HCT116 (cell line): ENCODE results near the gene RABL3. TPM values are rescaled to one million over a fixed set of nuclear protein-coding genes. Genes with fewer than 3 reads are reported as not detected.

Experiments used
- ATAC-seq: fragments of 200-7000 bp; cut with Tn5 transposase; 2 replicates; pipeline ENCODE4 v1.9.1; 2020; ENCODE audit warnings: mild to moderate bottlenecking, moderate library complexity
- BruUV-seq: library from RNA; stranded (reverse); fragments of 400-500 nt; replicated peaks from 2 replicates; lab custom pipeline; 2021; lab: Mats Ljungman, UMichigan
- CTCF ChIA-PET: fragments of 300-600 bp; sonication (Branson Sonifier 250); formaldehyde crosslinking; loops from one replicate; lab custom pipeline; 2021; ENCODE audit warnings: antibody characterized with exemption; lab: Charles Lee
- POLR2A ChIA-PET: fragments of 300-600, 350-600 bp; sonication (Branson Sonifier 250); formaldehyde crosslinking; loops from one replicate; lab custom pipeline; 2021; ENCODE audit warnings: antibody characterized with exemption; lab: Charles Lee
- RAD21 ChIA-PET, 2 experiments: fragments of 300-600 bp; sonication (Branson Sonifier 250); formaldehyde crosslinking; loops; one replicate each; lab custom pipeline; 2023; ENCODE audit warnings: low total read pairs in 2 of 2; ENCODE audit not compliant: uncharacterized antibody in 2 of 2, unreplicated experiment in 2 of 2, low non-redundant PET in 1 of 2; lab: Charles Lee
- DNase-seq: peaks from one replicate; pipeline ENCODE4 v3.0.0-alpha.2; 2010; ENCODE audit warnings: low read depth, low spot score
- H2AFZ ChIP-seq: fragments of 200-600 bp; shearing (Covaris generic), sonication (generic); 2 replicates; pipeline ENCODE4 v1.6.1; 2017; ENCODE audit warnings: low read depth, mixed run types, mixed read lengths, antibody characterized with exemption, low read length; ENCODE audit not compliant: poor library complexity, severe bottlenecking
- H3K27ac ChIP-seq: 2 replicates; pipeline ENCODE4 v1.5.1; 2012; ENCODE audit warnings: low read depth, low read length
- H3K27me3 ChIP-seq: fragments of 200-600 bp; sonication (generic); 2 replicates; pipeline ENCODE4 v1.6.1; 2016; ENCODE audit warnings: mixed run types, low read length, mixed read lengths; ENCODE audit not compliant: insufficient read depth
- H3K36me3 ChIP-seq, 2 experiments: fragments of 200-500 bp in 1 of 2; fragments of 200-600 bp in 1 of 2; sonication (Bioruptor generic) in 1 of 2; sonication (generic) in 1 of 2; 2 replicates each; pipeline versions ENCODE4 v1.5.1 to v1.6.1; 2014 to 2016; ENCODE audit warnings: low read length in 2 of 2, inconsistent platforms in 1 of 2, mixed read lengths in 1 of 2, mixed run types in 1 of 2; ENCODE audit not compliant: insufficient read depth in 2 of 2, control insufficient read depth in 1 of 2
- H3K4me1 ChIP-seq, 2 experiments: fragments of 200-600 bp in 1 of 2; sonication (generic) in 1 of 2; 2 replicates each; pipeline versions ENCODE4 v1.5.1 to v1.6.1; 2012 to 2017; ENCODE audit warnings: low read length in 2 of 2, inconsistent platforms in 1 of 2, mild to moderate bottlenecking in 1 of 2, mixed read lengths in 1 of 2, mixed run types in 1 of 2, moderate library complexity in 1 of 2; ENCODE audit not compliant: insufficient read depth in 2 of 2, control insufficient read depth in 1 of 2
- H3K4me2 ChIP-seq: fragments of 200-600 bp; sonication (generic); 2 replicates; pipeline ENCODE4 v1.6.1; 2017; ENCODE audit warnings: mixed run types, low read length, mixed read lengths
- H3K4me3 ChIP-seq, 2 experiments: fragments of 200-600 bp in 1 of 2; sonication (generic) in 1 of 2; replicated peaks in 1 of 2; 2 replicates each; pipeline ENCODE4 v1.5.1; 2011 to 2016; ENCODE audit warnings: low read length in 2 of 2, control low read depth in 1 of 2, low read depth in 1 of 2, mild to moderate bottlenecking in 1 of 2, mixed read lengths in 1 of 2, mixed run types in 1 of 2
- H3K79me2 ChIP-seq: fragments of 200-600 bp; sonication (generic); 2 replicates; pipeline ENCODE4 v1.6.1; 2017; ENCODE audit warnings: mild to moderate bottlenecking, mixed run types, low read length, moderate library complexity, mixed read lengths; ENCODE audit not compliant: insufficient read depth
- H3K9ac ChIP-seq: fragments of 200-600 bp; sonication (generic); 2 replicates; pipeline ENCODE4 v1.6.1; 2016; ENCODE audit warnings: low read length, mixed read lengths
- H3K9me2 ChIP-seq: fragments of 200-600 bp; sonication (generic), shearing (Covaris generic); 2 replicates; pipeline ENCODE4 v1.6.1; 2017; ENCODE audit warnings: mixed run types, mild to moderate bottlenecking, moderate library complexity; ENCODE audit not compliant: insufficient read depth
- H3K9me3 ChIP-seq, 2 experiments: fragments of 200-500 bp in 1 of 2; fragments of 200-600 bp in 1 of 2; sonication (Bioruptor generic) in 1 of 2; sonication (generic) in 1 of 2; 2 replicates each; pipeline ENCODE4 v1.6.1; 2014 to 2017; ENCODE audit warnings: low read length in 2 of 2, mixed read lengths in 2 of 2, inconsistent platforms in 1 of 2, low read depth in 1 of 2, mild to moderate bottlenecking in 1 of 2, mixed run types in 1 of 2, moderate library complexity in 1 of 2; ENCODE audit not compliant: control insufficient read depth in 1 of 2, insufficient read depth in 1 of 2
- H4K20me1 ChIP-seq: fragments of 200-600 bp; sonication (generic), shearing (Covaris generic); 2 replicates; pipeline ENCODE4 v1.6.1; 2017; ENCODE audit warnings: mixed run types, mild to moderate bottlenecking, moderate library complexity; ENCODE audit not compliant: insufficient read depth
- ATF3 ChIP-seq: IDR thresholded peaks from 2 replicates; pipeline ENCODE4 v1.6.1; 2012
- CBX3 ChIP-seq: IDR thresholded peaks from 2 replicates; pipeline ENCODE4 v1.6.1; 2012; ENCODE audit warnings: low read depth
- CEBPB ChIP-seq: IDR thresholded peaks from 2 replicates; pipeline ENCODE4 v1.6.1; 2012; ENCODE audit warnings: low read depth
- EGR1 ChIP-seq: IDR thresholded peaks from 2 replicates; pipeline ENCODE4 v1.6.1; 2012; ENCODE audit warnings: low read depth
- ELF1 ChIP-seq: IDR thresholded peaks from 2 replicates; pipeline ENCODE4 v1.6.1; 2012; ENCODE audit warnings: low read depth, borderline replicate concordance
- EZH2 ChIP-seq: fragments of 200-600 bp; sonication (generic); IDR thresholded peaks from 2 replicates; pipeline ENCODE4 v1.6.1; 2017; ENCODE audit warnings: antibody characterized with exemption, mixed run types
- EZH2phosphoT487 ChIP-seq: fragments of 200-600 bp; IDR thresholded peaks from 2 replicates; pipeline ENCODE4 v1.6.1; 2018; ENCODE audit warnings: antibody characterized with exemption, borderline replicate concordance
- JUND ChIP-seq: IDR thresholded peaks from 2 replicates; pipeline ENCODE4 v1.6.1; 2012
- MAX ChIP-seq: IDR thresholded peaks from 2 replicates; pipeline ENCODE4 v1.6.1; 2012
- POLR2A ChIP-seq: IDR thresholded peaks from 2 replicates; pipeline ENCODE4 v1.7.0; 2011; ENCODE audit warnings: borderline replicate concordance; ENCODE audit not compliant: insufficient read depth, insufficient read length; ENCODE audit errors: extremely low read depth
- RAD21 ChIP-seq: IDR thresholded peaks from 2 replicates; pipeline ENCODE4 v1.6.1; 2012; ENCODE audit warnings: low read depth, mild to moderate bottlenecking
- SIN3A ChIP-seq: IDR thresholded peaks from 2 replicates; pipeline ENCODE4 v1.6.1; 2012; ENCODE audit warnings: low read depth
- SP1 ChIP-seq: IDR thresholded peaks from 2 replicates; pipeline ENCODE4 v1.6.1; 2012; ENCODE audit warnings: low read depth
- SRF ChIP-seq: IDR thresholded peaks from 2 replicates; pipeline ENCODE4 v1.6.1; 2012; ENCODE audit warnings: low read depth
- YY1 ChIP-seq: IDR thresholded peaks from 2 replicates; pipeline ENCODE4 v1.6.1; 2011; ENCODE audit warnings: low read length, low read depth, moderate library complexity, mild to moderate bottlenecking; ENCODE audit not compliant: insufficient replicate concordance; ENCODE audit errors: extremely low read depth
- ZBTB33 ChIP-seq: IDR thresholded peaks from 2 replicates; pipeline ENCODE4 v1.6.1; 2011; ENCODE audit warnings: mild to moderate bottlenecking, low read length, moderate library complexity; ENCODE audit not compliant: insufficient replicate concordance; ENCODE audit errors: extremely low read depth
- ZFX ChIP-seq: fragments of 450-650 bp; IDR thresholded peaks from 2 replicates; pipeline ENCODE4 v1.6.1; 2017
- intact Hi-C: fragments of 100-400 bp; cut with micrococcal nuclease; formaldehyde crosslinking; loops from 2 replicates; pipeline ENCODE4 v1.10.0; 2022
- total RNA-seq: library from RNA; stranded (reverse); gene quantifications from one replicate; pipeline ENCODE4 v1.2.1, GENCODE V29; 2021; ENCODE audit not compliant: unreplicated experiment

The RABL3 gene
- total RNA-seq, 1 experiment from 2014 or later, result 23.8 TPM

GRCh38 chr3:120688121-120688520 is 54.2 kb downstream of the RABL3 start (continued):
- TF ChIP-seq ZBTB33 (no peak), EZH2phosphoT487 (no peak), CBX3 (no peak), JUND (no peak), EGR1 (no peak), POLR2A (no peak), ATF3 (no peak), SP1 (no peak), MAX (no peak), RAD21 (no peak)

GRCh38 chr3:120685411-120685810 is 56.9 kb downstream of the RABL3 start:
- POLR2A ChIA-PET, result no interaction called here
- CTCF ChIA-PET, result no interaction called here
- no TSS peak for BruUV-seq

More at GRCh38 chr3:120685411-120685810, 56.9 kb downstream of the RABL3 start:
- Histone ChIP-seq H3K36me3 (peaks cover 0 to 5% of the 10 kb centered on the region in 2 experiments; a peak in 1 of 4 replicates), H2AFZ (no peak overlapping the region), H4K20me1 (no peaks in the 10 kb centered on the region), H3K27ac (no peak overlapping the region), H3K79me2 (no peaks in the 10 kb centered on the region), H3K4me2 (no peak overlapping the region), H3K4me3 (no peak overlapping the region), H3K9me3 (no peaks in the 10 kb centered on the region), H3K4me1 (no peaks in the 10 kb centered on the region), H3K9ac (no peak overlapping the region), H3K27me3 (no peaks in the 10 kb centered on the region), H3K9me2 (no peaks in the 10 kb centered on the region)
- intact Hi-C loops, result no loop called here
- no peak for TF ChIP-seq SIN3A
- TF ChIP-seq ZBTB33, result no peak
- TF ChIP-seq YY1, result no peak
- TF ChIP-seq RAD21, result no peak
- TF ChIP-seq CBX3, result no peak
- TF ChIP-seq CEBPB, result no peak
- no peak for TF ChIP-seq EZH2phosphoT487
- no peak for TF ChIP-seq SRF
- no peak for TF ChIP-seq MAX
- no peak for TF ChIP-seq ZFX
- TF ChIP-seq EZH2, result no peak
- TF ChIP-seq ATF3, result no peak
- TF ChIP-seq JUND, result no peak
- no peak for TF ChIP-seq SP1
- TF ChIP-seq POLR2A, result no peak
- TF ChIP-seq ELF1, result no peak
- RAD21 ChIA-PET, result no interaction called here
- DNase-seq, result no peak
- no peak for ATAC-seq
